ENCODE measurements around the gene DSTYK.

The DSTYK gene

DNA sequence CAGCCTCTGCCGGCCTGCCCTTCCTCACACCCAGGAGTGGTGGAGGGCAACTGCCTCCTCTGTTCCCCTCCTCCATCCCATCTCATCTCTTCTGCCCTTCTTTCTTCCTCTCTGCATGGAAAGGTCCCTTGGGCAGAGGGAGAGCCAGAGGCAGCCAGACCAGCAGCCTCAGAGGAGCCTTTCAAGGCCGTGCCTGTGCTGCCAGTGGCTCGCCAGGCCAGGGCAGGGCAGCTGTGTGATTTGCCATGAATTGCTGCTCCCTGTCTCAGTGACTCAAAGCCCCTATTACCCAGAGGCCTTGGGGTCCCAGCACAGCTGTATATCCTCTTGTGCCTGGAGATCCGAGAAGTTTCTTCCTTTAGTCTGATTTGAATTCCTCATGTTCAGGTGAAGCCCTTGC is 38.1 kb upstream of the DSTYK start:
- TF ChIP-seq, protein P1, sequence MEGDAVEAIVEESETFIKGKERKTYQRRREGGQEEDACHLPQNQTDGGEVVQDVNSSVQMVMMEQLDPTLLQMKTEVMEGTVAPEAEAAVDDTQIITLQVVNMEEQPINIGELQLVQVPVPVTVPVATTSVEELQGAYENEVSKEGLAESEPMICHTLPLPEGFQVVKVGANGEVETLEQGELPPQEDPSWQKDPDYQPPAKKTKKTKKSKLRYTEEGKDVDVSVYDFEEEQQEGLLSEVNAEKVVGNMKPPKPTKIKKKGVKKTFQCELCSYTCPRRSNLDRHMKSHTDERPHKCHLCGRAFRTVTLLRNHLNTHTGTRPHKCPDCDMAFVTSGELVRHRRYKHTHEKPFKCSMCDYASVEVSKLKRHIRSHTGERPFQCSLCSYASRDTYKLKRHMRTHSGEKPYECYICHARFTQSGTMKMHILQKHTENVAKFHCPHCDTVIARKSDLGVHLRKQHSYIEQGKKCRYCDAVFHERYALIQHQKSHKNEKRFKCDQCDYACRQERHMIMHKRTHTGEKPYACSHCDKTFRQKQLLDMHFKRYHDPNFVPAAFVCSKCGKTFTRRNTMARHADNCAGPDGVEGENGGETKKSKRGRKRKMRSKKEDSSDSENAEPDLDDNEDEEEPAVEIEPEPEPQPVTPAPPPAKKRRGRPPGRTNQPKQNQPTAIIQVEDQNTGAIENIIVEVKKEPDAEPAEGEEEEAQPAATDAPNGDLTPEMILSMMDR (IDR thresholded peaks at IDR 0.05; ENCODE audit: low read depth, low read length): no peak
- no peaks in the 10 kb centered on the region for H3K9me3 ChIP-seq (ENCODE audit: severe bottlenecking)
- H3K36me3 ChIP-seq: peaks cover 41% of the 10 kb centered on the region
- no peaks in the 10 kb centered on the region for H3K27me3 ChIP-seq (ENCODE audit: insufficient read depth, low read depth, severe bottlenecking)
- no peak overlapping the region for H3K27ac ChIP-seq
- no peak for DNase-seq
- H3K4me3 ChIP-seq (ENCODE audit: low read depth, low read length): no peak overlapping the region

GRCh38 chr1:205248793-205249601 is 37.5 kb upstream of the DSTYK start:
- Histone ChIP-seq H3K27ac (peak overlapping the region; percentile 15; the same call in 1 of the 2 replicates), H3K36me3 (peaks cover 45% of the 10 kb centered on the region), H3K4me3 (ENCODE audit: low read depth, low read length) (no peak overlapping the region), H3K27me3 (ENCODE audit: insufficient read depth, low read depth, severe bottlenecking) (no peaks in the 10 kb centered on the region), H3K9me3 (ENCODE audit: severe bottlenecking) (no peaks in the 10 kb centered on the region)
- TF ChIP-seq, protein P1 (IDR thresholded peaks at IDR 0.05; ENCODE audit: low read depth, low read length): no peak
- no peak for DNase-seq

DNA sequence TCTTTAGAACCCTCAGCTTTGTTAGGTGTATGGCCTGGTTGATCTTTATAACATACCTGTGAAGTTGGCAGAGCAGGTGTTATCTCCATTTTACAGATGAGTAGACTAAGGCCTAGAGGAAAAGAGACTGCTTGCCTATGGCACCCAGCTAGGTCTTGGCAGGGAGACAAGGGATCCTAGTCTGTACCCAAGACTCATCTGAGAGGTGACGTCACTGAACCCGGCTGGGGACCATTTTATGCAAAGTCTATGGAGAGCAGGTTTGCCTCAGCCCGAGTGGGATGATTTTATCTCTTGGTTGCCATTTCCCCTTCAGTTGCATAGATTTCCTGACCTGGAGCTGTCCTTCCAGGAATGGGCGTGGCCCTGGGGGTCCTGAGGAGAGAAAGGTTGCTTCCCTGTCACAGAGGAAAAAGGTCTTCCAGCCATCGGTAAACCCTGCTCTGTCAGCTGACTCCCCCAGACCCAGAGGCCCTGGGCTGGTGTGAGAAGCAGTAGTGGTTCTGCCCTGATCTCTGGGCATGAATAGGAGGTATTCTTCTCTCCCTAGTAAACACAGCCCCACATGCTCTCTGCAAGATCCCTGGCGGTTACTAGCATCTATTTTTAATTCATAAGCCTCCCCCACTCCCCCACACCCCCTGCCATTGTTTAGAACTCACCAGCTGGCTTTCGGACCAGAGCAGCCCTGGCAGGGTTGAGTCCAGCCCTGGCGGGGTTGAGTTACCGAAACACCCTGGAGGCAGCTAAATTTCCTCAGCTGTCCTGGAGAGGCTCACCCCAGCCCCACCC is 35.8 kb upstream of the DSTYK start:
- H3K9me3 ChIP-seq (ENCODE audit: severe bottlenecking): no peaks in the 10 kb centered on the region
- H3K36me3 ChIP-seq: peaks cover 61% of the 10 kb centered on the region
- TF ChIP-seq, protein P1 (IDR thresholded peaks at IDR 0.05; ENCODE audit: low read depth, low read length): no peak
- H3K27ac ChIP-seq: peak overlapping the region; percentile 9; the same call in 1 of the 2 replicates
- H3K27me3 ChIP-seq (ENCODE audit: insufficient read depth, low read depth, severe bottlenecking): no peaks in the 10 kb centered on the region
- no peak overlapping the region for H3K4me3 ChIP-seq (ENCODE audit: low read depth, low read length)
- peak; percentile 54 for DNase-seq

- H3K9me3 ChIP-seq (ENCODE audit: severe bottlenecking): no peaks in the 10 kb centered on the region
- H3K27me3 ChIP-seq (ENCODE audit: insufficient read depth, low read depth, severe bottlenecking): no peaks in the 10 kb centered on the region
- H3K27ac ChIP-seq: no peak overlapping the region
These were observed 35.0 kb upstream of the DSTYK start for GRCh38 chr1:205246351-205247119.

GRCh38 chr1:205245096-205245495 is 33.6 kb upstream of the DSTYK start:
- Histone ChIP-seq H3K4me3 (ENCODE audit: low read depth, low read length) (no peak overlapping the region), H3K27ac (no peak overlapping the region), H3K27me3 (ENCODE audit: insufficient read depth, low read depth, severe bottlenecking) (no peaks in the 10 kb centered on the region), H3K36me3 (peaks cover 64% of the 10 kb centered on the region), H3K9me3 (ENCODE audit: severe bottlenecking) (no peaks in the 10 kb centered on the region)
- DNase-seq: no peak
- TF ChIP-seq, protein P1 (IDR thresholded peaks at IDR 0.05; ENCODE audit: low read depth, low read length): no peak

More at GRCh38 chr1:205246351-205247119, 35.0 kb upstream of the DSTYK start:
- H3K36me3 ChIP-seq: peaks cover 65% of the 10 kb centered on the region
- TF ChIP-seq, protein P1 (IDR thresholded peaks at IDR 0.05; ENCODE audit: low read depth, low read length): no peak
- H3K4me3 ChIP-seq (ENCODE audit: low read depth, low read length): no peak overlapping the region
- no peak for DNase-seq
